Activated T-cell treated with anti-CD3 and anti-CD28 coated beads for 4 hours (primary cell): ENCODE measurements around the gene SNRPD2.

Experiments used
- DNase-seq: peaks from one replicate; pipeline ENCODE4 v3.0.0-alpha.2; 2020

The SNRPD2 gene

GRCh38 chr19:45655073-45655472 lies 36.7 kb downstream of the SNRPD2 start:
- DNase-seq = no peak

- DNase-seq = no peak
Observed at GRCh38 chr19:45653634-45654033, 38.1 kb downstream of the SNRPD2 start.

DNA sequence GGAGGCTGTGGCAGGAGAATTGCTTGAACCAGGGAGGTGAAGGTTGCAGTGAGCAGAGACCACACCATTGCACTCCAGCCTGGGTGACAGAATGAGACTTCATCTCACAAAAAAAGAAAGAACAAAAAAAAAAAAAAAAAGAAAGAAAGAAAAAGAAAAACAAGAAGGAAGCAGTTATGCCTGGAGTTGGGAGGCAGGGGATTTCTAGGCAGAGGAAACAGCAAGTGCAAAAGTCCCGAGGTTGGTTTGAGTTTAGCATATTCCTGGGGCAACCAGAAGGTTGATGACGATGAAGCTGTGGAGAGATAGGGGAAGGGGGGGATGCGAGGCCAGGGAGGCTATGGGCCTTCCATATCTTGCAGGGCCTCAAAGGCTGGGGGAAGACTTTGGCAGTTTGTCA lies 41.0 kb downstream of the SNRPD2 start:
- no peak for DNase-seq

DNA sequence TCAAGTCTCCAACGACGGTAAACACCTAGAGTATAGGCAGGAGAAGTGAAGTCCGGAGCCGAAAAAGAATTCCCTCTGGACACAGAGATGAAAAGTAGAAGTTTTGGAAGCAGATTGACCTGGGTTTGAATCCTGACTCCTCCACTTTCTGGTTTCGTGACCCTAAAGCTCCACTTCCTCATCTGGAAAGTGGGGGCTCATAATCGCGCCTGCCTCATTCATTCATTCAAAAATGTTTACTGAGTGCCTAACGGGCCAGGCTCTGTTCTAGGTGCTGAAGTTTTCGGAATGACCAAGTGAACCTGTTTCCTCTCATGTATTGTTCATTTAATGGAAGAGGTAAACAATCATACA lies 45.4 kb downstream of the SNRPD2 start:
- no peak for DNase-seq

DNA sequence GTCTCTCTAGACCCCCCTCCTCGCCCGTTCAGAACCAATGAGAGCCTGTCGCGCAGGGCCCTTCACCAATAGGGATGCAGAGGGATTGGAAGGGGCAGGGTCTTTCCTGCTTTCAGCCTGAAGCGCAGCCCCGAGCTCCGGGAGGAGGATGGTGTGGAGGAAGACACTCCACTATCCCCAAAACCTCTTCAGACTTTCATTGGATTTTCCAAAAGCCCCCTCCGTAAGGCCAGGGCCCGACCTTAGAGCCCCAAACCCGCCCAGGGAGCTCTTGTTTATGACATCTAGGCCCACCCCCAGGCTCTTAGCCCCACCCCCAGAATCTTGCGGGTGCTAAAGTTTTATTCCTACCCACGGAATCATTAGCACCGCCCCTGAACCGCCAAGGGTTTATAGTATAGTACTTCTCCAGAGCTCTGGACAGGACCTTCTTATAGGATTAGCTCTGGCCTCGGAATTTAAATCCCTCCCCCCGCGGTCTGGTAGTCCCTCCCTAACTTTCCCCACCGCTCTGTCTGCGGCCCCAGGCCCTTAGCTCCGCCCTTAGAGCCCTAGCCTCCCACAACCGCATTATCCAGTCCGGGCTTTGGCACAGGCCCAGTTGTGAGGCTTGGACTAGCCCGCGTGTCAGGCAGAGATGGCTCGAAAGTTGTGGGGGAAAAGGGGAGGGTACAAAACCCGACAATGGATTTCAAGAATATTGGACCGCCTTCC lies 46.0 kb downstream of the SNRPD2 start:
- DNase-seq = peak; percentile 61

DNA sequence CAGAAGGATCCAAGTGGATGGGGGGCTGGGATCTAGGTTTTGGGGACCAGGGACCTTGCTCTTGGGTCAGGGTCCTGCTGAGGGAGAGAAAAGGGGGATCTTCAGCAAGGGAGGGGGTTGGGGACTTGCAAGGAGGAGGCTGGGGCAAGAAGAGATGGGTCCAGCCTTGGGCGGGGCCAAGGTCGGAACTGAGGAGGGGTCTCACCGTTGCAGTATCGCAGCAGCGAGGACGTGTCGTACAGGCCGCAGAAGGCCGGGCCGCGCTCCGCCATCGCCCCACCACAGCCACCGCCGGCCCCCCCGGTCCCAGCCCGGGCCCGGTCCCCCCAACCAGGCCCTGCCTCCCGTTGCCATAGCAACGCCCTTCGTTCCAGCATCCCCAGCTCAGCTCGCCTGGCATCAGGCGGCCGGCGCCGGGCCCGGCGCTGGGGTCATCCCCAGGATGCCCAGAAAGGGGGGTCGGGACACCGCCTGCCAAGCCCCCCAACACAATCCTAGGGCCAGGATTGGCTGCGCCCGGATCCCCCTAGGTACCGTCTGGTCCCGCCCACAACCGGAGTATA lies 46.6 kb downstream of the SNRPD2 start:
- no peak for DNase-seq

- no peak for DNase-seq
Observed at GRCh38 chr19:45643927-45644771, 47.6 kb downstream of the SNRPD2 start.

GRCh38 chr19:45643024-45643926 lies 48.5 kb downstream of the SNRPD2 start:
- DNase-seq = peak; percentile 90

- DNase-seq = peak; percentile 47
Observed at GRCh38 chr19:45641274-45642105, 50.3 kb downstream of the SNRPD2 start.

GRCh38 chr19:45640849-45641273 lies 50.9 kb downstream of the SNRPD2 start:
- no peak for DNase-seq

GRCh38 chr19:45638930-45639729 lies 52.6 kb downstream of the SNRPD2 start, which contains the start of gene EML2:
Gene EML2 (minus strand): TSS chr19:45639397. CDS start chr19:45639376, 21 bp downstream.
- peak; percentile 38 for DNase-seq

DNA sequence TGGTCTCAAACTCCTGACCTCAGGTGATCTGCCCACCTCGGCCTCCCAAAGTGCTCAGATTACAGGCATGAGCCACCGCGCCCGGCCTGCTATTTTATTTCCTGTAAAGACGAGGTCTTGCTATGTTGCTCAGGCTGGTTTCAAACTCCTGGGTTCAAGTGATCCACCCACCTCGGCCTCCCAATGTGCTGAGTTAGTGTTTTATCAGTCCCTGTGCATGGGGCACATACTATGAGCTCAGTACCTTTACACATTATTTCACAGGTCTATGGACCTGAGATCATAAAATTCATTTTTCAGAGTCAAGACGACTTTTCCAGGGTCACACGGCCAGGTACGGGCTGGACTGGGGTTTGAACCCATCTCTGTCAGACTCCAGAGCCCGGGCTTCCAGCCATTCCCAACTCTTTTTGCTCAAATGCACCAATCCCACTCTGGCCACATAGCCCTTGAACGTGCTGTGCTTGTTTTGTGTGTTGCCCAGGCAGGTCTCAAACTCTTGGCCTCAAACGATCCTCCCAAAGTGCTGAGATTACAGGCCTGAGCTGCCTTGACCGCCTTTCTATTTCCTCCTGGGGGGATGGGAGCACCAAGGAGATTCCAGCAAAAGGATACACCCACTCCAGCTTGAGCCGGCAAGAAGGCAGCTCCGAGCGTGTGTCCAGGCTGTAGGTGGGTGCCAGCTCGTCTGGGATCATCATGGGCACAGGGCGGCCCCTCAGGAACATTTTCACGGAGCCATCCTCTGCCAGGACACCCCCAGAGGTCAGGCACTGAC lies 53.7 kb downstream of the SNRPD2 start:
- DNase-seq = no peak
